ENCODE measurements around the gene IPCEF1. TPM values are rescaled to one million over a fixed set of nuclear protein-coding genes. Genes with fewer than 3 reads are reported as not detected.
"Not testable (repeated sequence)": the region's sequence is repeated elsewhere in the genome, so short reads cannot be mapped to it uniquely, and the experiment has no call there.

IPCEF1 gene
- total RNA-seq, 4 donors from 2014 or later, result 34.4 to 86.4 (median 73.6) TPM

- intact Hi-C loops (cut with DNase I), result no loop called here
- 92 to 94% methylated on average over 2 of the region's 2 CpGs for WGBS, 2 donors
- Histone ChIP-seq H3K4me1 (peaks cover 0 to 4% of the 10 kb centered on the region in 2 donors), H3K9me3 (no peaks in the 10 kb centered on the region), H3K27ac (no peak overlapping the region), H3K36me3 (no peaks in the 10 kb centered on the region), H3K4me3 (replicated peaks in 1 of 3) (no peak overlapping the region), H3K27me3 (no peaks in the 10 kb centered on the region)
- no peak for DNase-seq
- no peak for TF ChIP-seq POLR2A (IDR thresholded peaks at IDR 0.05)
- TF ChIP-seq, protein P1, sequence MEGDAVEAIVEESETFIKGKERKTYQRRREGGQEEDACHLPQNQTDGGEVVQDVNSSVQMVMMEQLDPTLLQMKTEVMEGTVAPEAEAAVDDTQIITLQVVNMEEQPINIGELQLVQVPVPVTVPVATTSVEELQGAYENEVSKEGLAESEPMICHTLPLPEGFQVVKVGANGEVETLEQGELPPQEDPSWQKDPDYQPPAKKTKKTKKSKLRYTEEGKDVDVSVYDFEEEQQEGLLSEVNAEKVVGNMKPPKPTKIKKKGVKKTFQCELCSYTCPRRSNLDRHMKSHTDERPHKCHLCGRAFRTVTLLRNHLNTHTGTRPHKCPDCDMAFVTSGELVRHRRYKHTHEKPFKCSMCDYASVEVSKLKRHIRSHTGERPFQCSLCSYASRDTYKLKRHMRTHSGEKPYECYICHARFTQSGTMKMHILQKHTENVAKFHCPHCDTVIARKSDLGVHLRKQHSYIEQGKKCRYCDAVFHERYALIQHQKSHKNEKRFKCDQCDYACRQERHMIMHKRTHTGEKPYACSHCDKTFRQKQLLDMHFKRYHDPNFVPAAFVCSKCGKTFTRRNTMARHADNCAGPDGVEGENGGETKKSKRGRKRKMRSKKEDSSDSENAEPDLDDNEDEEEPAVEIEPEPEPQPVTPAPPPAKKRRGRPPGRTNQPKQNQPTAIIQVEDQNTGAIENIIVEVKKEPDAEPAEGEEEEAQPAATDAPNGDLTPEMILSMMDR (IDR thresholded peaks at IDR 0.05), result no peak
Observed at GRCh38 chr6:154206141-154206540, 150.5 kb downstream of the IPCEF1 start.

GRCh38 chr6:154202958-154203357, 153.6 kb downstream of the IPCEF1 start:
- H3K4me3 ChIP-seq (replicated peaks in 1 of 3), result no peak overlapping the region
- no peaks in the 10 kb centered on the region for H3K4me1 ChIP-seq
- intact Hi-C loops (cut with DNase I), result no loop called here
- no peaks in the 10 kb centered on the region for H3K9me3 ChIP-seq
- no peak overlapping the region for H3K27ac ChIP-seq
- WGBS, 2 donors, result 91 to 95% methylated on average over 6 of the region's 6 CpGs
- no peaks in the 10 kb centered on the region for H3K27me3 ChIP-seq
- DNase-seq, result no peak
- peaks cover 0 to 9% of the 10 kb centered on the region in 2 donors for H3K36me3 ChIP-seq
- TF ChIP-seq POLR2A (IDR thresholded peaks at IDR 0.05), result no peak
- TF ChIP-seq, protein P1 (IDR thresholded peaks at IDR 0.05), result no peak

GRCh38 chr6:154202339-154202738, 154.3 kb downstream of the IPCEF1 start:
- Histone ChIP-seq H3K9me3 (no peaks in the 10 kb centered on the region), H3K27me3 (no peaks in the 10 kb centered on the region), H3K36me3 (peaks cover 0 to 9% of the 10 kb centered on the region in 2 donors), H3K4me1 (peaks cover 3 to 6% of the 10 kb centered on the region in 2 donors), H3K4me3 (replicated peaks in 1 of 3) (no peak overlapping the region), H3K27ac (no peak overlapping the region)
- no peak for DNase-seq
- WGBS, 2 donors, result 80 to 82% methylated on average over 3 of the region's 3 CpGs
- intact Hi-C loops (cut with DNase I), result no loop called here
- TF ChIP-seq, protein P1 (IDR thresholded peaks at IDR 0.05), result no peak
- TF ChIP-seq POLR2A (IDR thresholded peaks at IDR 0.05), result no peak

- DNase-seq; H3K36me3 ChIP-seq; H3K4me3 ChIP-seq (replicated peaks in 1 of 3); H3K27ac ChIP-seq; H3K9me3 ChIP-seq; H3K4me1 ChIP-seq; intact Hi-C loops (cut with DNase I); H3K27me3 ChIP-seq: not testable (repeated sequence)
- WGBS, 2 donors, result 94 to 95% methylated on average over 4 of the region's 4 CpGs
Observed at GRCh38 chr6:154201688-154202087, 154.9 kb downstream of the IPCEF1 start.

GRCh38 chr6:154197196-154197860, 159.3 kb downstream of the IPCEF1 start:
- Histone ChIP-seq H3K27me3 (no peaks in the 10 kb centered on the region), H3K4me1 (peaks cover 8 to 10% of the 10 kb centered on the region in 2 donors), H3K9me3 (no peaks in the 10 kb centered on the region), H3K4me3 (replicated peaks in 1 of 3) (no peak overlapping the region), H3K36me3 (peaks cover 0 to 9% of the 10 kb centered on the region in 2 donors), H3K27ac (no peak overlapping the region)
- intact Hi-C loops (cut with DNase I), result no loop called here
- DNase-seq, result no peak
- TF ChIP-seq, protein P1 (IDR thresholded peaks at IDR 0.05), result no peak
- no peak for TF ChIP-seq POLR2A (IDR thresholded peaks at IDR 0.05)

Measured in thyroid gland (tissue), 4 donors.